IMR-90 (cell line): ENCODE measurements around the gene C5orf58. TPM values are rescaled to one million over a fixed set of nuclear protein-coding genes. Genes with fewer than 3 reads are reported as not detected.

Source experiments
- ATAC-seq: fragments of 200-7000 bp; cut with Tn5 transposase; 2 replicates; pipeline ENCODE4 v1.9.1; 2020; ENCODE audit warnings: low read depth, mild to moderate bottlenecking, moderate library complexity
- BruUV-seq: library from RNA; stranded (reverse); fragments of 400-500 nt; replicated peaks from 2 replicates; lab custom pipeline; 2021; lab: Mats Ljungman, UMichigan
- CTCF ChIA-PET: fragments of 300-600 bp; formaldehyde crosslinking; extraction: SDS; loops from one replicate; lab custom pipeline; 2021; ENCODE audit warnings: antibody characterized with exemption; lab: Yijun Ruan, JAX
- POLR2A ChIA-PET: fragments of 300-600 bp; sonication (Branson Sonifier 250); formaldehyde crosslinking; loops from one replicate; lab custom pipeline; 2022; ENCODE audit warnings: antibody characterized with exemption; ENCODE audit not compliant: unreplicated experiment; lab: Charles Lee
- DNase-seq: peaks from one replicate; pipeline ENCODE4 v3.0.0; 2013
- H2AFZ ChIP-seq: replicated peaks from 2 replicates; pipeline ENCODE3; 2013; ENCODE audit warnings: low read length, mild to moderate bottlenecking; ENCODE audit not compliant: poor library complexity
- H2AK5ac ChIP-seq: 2 replicates; pipeline ENCODE4 v1.6.1; 2013; ENCODE audit warnings: low read depth, low read length, inconsistent platforms
- H2AK9ac ChIP-seq: replicated peaks from 2 replicates; pipeline ENCODE3; 2013; ENCODE audit warnings: mild to moderate bottlenecking, low read depth, low read length, moderate library complexity; ENCODE audit not compliant: poor library complexity
- H2BK120ac ChIP-seq: 2 replicates; pipeline ENCODE4 v1.6.1; 2013; ENCODE audit warnings: low read depth, low read length, inconsistent platforms
- H2BK15ac ChIP-seq: 3 replicates; pipeline ENCODE4 v1.6.1; 2013; ENCODE audit warnings: low read depth, low read length, inconsistent platforms
- H2BK20ac ChIP-seq: 2 replicates; pipeline ENCODE4 v1.6.1; 2013; ENCODE audit warnings: low read depth, mild to moderate bottlenecking, inconsistent platforms, low read length, moderate library complexity
- H2BK5ac ChIP-seq: 2 replicates; pipeline ENCODE4 v1.6.1; 2013; ENCODE audit warnings: mild to moderate bottlenecking, low read depth, low read length, inconsistent platforms; ENCODE audit not compliant: poor library complexity, severe bottlenecking
- H3K14ac ChIP-seq: replicated peaks from 2 replicates; pipeline ENCODE4 v1.6.1; 2013; ENCODE audit warnings: low read depth, low read length, inconsistent platforms
- H3K18ac ChIP-seq: 2 replicates; pipeline ENCODE4 v1.6.1; 2013; ENCODE audit warnings: low read depth, low read length, control low read depth
- H3K23ac ChIP-seq: 2 replicates; pipeline ENCODE4 v1.6.1; 2013; ENCODE audit warnings: low read depth, low read length, inconsistent platforms
- H3K27ac ChIP-seq: 2 replicates; pipeline ENCODE4 v1.5.1; 2013; ENCODE audit warnings: mild to moderate bottlenecking, control low read depth, low read length; ENCODE audit not compliant: insufficient read depth
- H3K27me3 ChIP-seq: 2 replicates; pipeline ENCODE4 v1.6.1; 2013; ENCODE audit warnings: low read length; ENCODE audit not compliant: control insufficient read depth, insufficient read depth
- H3K36me3 ChIP-seq: 2 replicates; pipeline ENCODE4 v1.6.1; 2013; ENCODE audit warnings: low read length, mixed read lengths; ENCODE audit not compliant: control insufficient read depth, insufficient read depth
- H3K4ac ChIP-seq: 2 replicates; pipeline ENCODE4 v1.6.1; 2013; ENCODE audit warnings: low read depth, low read length, inconsistent platforms
- H3K4me1 ChIP-seq: 2 replicates; pipeline ENCODE4 v1.6.1; 2013; ENCODE audit warnings: low read length, mixed read lengths; ENCODE audit not compliant: control insufficient read depth, insufficient read depth
- H3K4me2 ChIP-seq: 2 replicates; pipeline ENCODE4 v1.6.1; 2013; ENCODE audit warnings: low read depth, mild to moderate bottlenecking, control low read depth, low read length, moderate library complexity
- H3K4me3 ChIP-seq: 2 replicates; pipeline ENCODE4 v1.5.1; 2013; ENCODE audit warnings: low read depth, mild to moderate bottlenecking, control low read depth, low read length, moderate library complexity; ENCODE audit not compliant: insufficient read depth
- H3K56ac ChIP-seq: 2 replicates; pipeline ENCODE4 v1.6.1; 2013; ENCODE audit warnings: low read length, inconsistent platforms; ENCODE audit not compliant: insufficient read depth; ENCODE audit errors: extremely low read depth
- H3K79me1 ChIP-seq, 2 experiments: 2 replicates each; pipeline ENCODE4 v1.6.1; 2013; ENCODE audit warnings: low read length in 2 of 2, inconsistent platforms in 1 of 2, low read depth in 1 of 2
- H3K9ac ChIP-seq: 2 replicates; pipeline ENCODE4 v1.6.1; 2013; ENCODE audit warnings: low read depth, low read length, control low read depth
- H3K9me1 ChIP-seq: 2 replicates; pipeline ENCODE4 v1.6.1; 2013; ENCODE audit warnings: low read length, inconsistent platforms; ENCODE audit not compliant: insufficient read depth
- H3K9me3 ChIP-seq: 2 replicates; pipeline ENCODE4 v1.6.1; 2013; ENCODE audit warnings: low read length; ENCODE audit not compliant: control insufficient read depth, insufficient read depth
- H4K20me1 ChIP-seq: 2 replicates; pipeline ENCODE4 v1.6.1; 2013; ENCODE audit warnings: low read length, inconsistent platforms; ENCODE audit not compliant: insufficient read depth
- H4K5ac ChIP-seq: 2 replicates; pipeline ENCODE4 v1.6.1; 2013; ENCODE audit warnings: mild to moderate bottlenecking, low read depth, low read length, control low read depth
- H4K8ac ChIP-seq, 2 experiments: 2 replicates each; pipeline ENCODE4 v1.6.1; 2013; ENCODE audit warnings: low read depth in 2 of 2, low read length in 2 of 2, control low read depth in 1 of 2, inconsistent platforms in 1 of 2
- H4K91ac ChIP-seq: 2 replicates; pipeline ENCODE4 v1.6.1; 2013; ENCODE audit warnings: low read depth, low read length, inconsistent platforms; ENCODE audit not compliant: insufficient read depth
- CEBPB ChIP-seq: IDR thresholded peaks from 2 replicates; pipeline ENCODE4 v1.6.1; 2012; ENCODE audit warnings: low read depth, low read length, improper control_type of control experiment
- CHD1 ChIP-seq: IDR thresholded peaks from 2 replicates; pipeline ENCODE4 v1.6.1; 2012; ENCODE audit warnings: low read depth, low read length, improper control_type of control experiment
- FOS ChIP-seq: fragments of 150-350 bp; IDR thresholded peaks from 2 replicates; pipeline ENCODE4 v1.6.1; 2016; ENCODE audit warnings: low read depth, low read length
- MAFK ChIP-seq: IDR thresholded peaks from 2 replicates; pipeline ENCODE4 v1.6.1; 2012; ENCODE audit warnings: low read depth, low read length, improper control_type of control experiment
- MAZ ChIP-seq: IDR thresholded peaks from 2 replicates; pipeline ENCODE4 v1.6.1; 2012; ENCODE audit warnings: low read depth, mild to moderate bottlenecking, low read length, improper control_type of control experiment, moderate library complexity, borderline replicate concordance
- MXI1 ChIP-seq: IDR thresholded peaks from 2 replicates; pipeline ENCODE4 v1.6.1; 2012; ENCODE audit warnings: low read depth, mild to moderate bottlenecking, low read length, moderate library complexity, borderline replicate concordance
- NFE2L2 ChIP-seq: fragments of 150-350 bp; IDR thresholded peaks from 2 replicates; pipeline ENCODE4 v1.6.1; 2016; ENCODE audit warnings: low read depth, mild to moderate bottlenecking, low read length
- POLR2A ChIP-seq: IDR thresholded peaks from 2 replicates; pipeline ENCODE4 v1.6.1; 2012; ENCODE audit warnings: mild to moderate bottlenecking, low read depth, low read length
- RAD21 ChIP-seq: IDR thresholded peaks from 2 replicates; pipeline ENCODE4 v1.6.1; 2012; ENCODE audit warnings: low read length, improper control_type of control experiment
- RCOR1 ChIP-seq: IDR thresholded peaks from 2 replicates; pipeline ENCODE4 v1.6.1; 2012; ENCODE audit warnings: mild to moderate bottlenecking, low read length, improper control_type of control experiment; ENCODE audit not compliant: insufficient replicate concordance
- RFX5 ChIP-seq: IDR thresholded peaks from 2 replicates; pipeline ENCODE4 v1.8.0; 2012; ENCODE audit warnings: low read depth, mild to moderate bottlenecking, low read length, moderate library complexity
- SMC3 ChIP-seq: fragments of 150-350 bp; IDR thresholded peaks from 2 replicates; pipeline ENCODE4 v1.6.1; 2016; ENCODE audit warnings: low read depth, mild to moderate bottlenecking, antibody characterized with exemption, low read length, moderate library complexity
- WGBS, 2 experiments: methylation state at CpG; one replicate each; pipeline versions ENCODE4 v1.1.5 to v1.1.7; 2013; ENCODE audit warnings: missing lambda C conversion rate in 2 of 2; ENCODE audit not compliant: insufficient read length in 1 of 2; ENCODE audit errors: extremely low coverage in 2 of 2; 5-methylcytosine and 5-hydroxymethylcytosine counted together
- dilution Hi-C: fragments of 300-500 bp; cut with HindIII; formaldehyde crosslinking; loops from one replicate; pipeline ENCODE4 v1.14.3; 2018; ENCODE audit warnings: low sequenced_read_pairs; ENCODE audit not compliant: unreplicated experiment
- in situ Hi-C: fragments of 300-500 bp; cut with MboI; formaldehyde crosslinking; loops from 3 replicates; pipeline ENCODE4 v1.14.3; 2019; ENCODE audit warnings: low sequenced_read_pairs, inconsistent platforms, mixed read lengths
- intact Hi-C: fragments of 100-400 bp; cut with micrococcal nuclease; formaldehyde crosslinking; loops from 2 replicates; pipeline ENCODE4 v1.10.0; 2022
- polyA plus RNA-seq, 3 experiments: library from polyadenylated mRNA; depleted of rRNA; stranded (reverse); fragments of >200 nt; gene quantifications; 2 replicates each; pipeline ENCODE4 v1.2.3, GENCODE V29; 2012; ENCODE audit warnings: low replicate concordance in 1 of 3
- total RNA-seq: library from RNA; depleted of rRNA; stranded (reverse); fragments of >200 nt; gene quantifications from 2 replicates; pipeline ENCODE4 v1.2.3, GENCODE V29; 2012
- TF ChIP-seq, protein P1 (sequence below): conservative IDR thresholded peaks from 2 replicates; pipeline ENCODE4 v1.5.1; 2012; ENCODE audit warnings: mild to moderate bottlenecking, low read depth, low read length, improper control_type of control experiment
- TF ChIP-seq, protein P2 (sequence below): fragments of 150-350 bp; IDR thresholded peaks from 2 replicates; pipeline ENCODE4 v1.6.1; 2016; ENCODE audit warnings: low read depth, mild to moderate bottlenecking, low read length, moderate library complexity, borderline replicate concordance
- TF ChIP-seq, protein P3 (sequence below): fragments of 150-350 bp; IDR thresholded peaks from 2 replicates; pipeline ENCODE4 v1.6.1; 2017; ENCODE audit warnings: mild to moderate bottlenecking, antibody characterized with exemption, low read length, low read depth

The C5orf58 gene
- total and polyA plus RNA-seq, 2 of the 4 experiments (the other 2 are of a cell fraction), result not detected

DNA sequence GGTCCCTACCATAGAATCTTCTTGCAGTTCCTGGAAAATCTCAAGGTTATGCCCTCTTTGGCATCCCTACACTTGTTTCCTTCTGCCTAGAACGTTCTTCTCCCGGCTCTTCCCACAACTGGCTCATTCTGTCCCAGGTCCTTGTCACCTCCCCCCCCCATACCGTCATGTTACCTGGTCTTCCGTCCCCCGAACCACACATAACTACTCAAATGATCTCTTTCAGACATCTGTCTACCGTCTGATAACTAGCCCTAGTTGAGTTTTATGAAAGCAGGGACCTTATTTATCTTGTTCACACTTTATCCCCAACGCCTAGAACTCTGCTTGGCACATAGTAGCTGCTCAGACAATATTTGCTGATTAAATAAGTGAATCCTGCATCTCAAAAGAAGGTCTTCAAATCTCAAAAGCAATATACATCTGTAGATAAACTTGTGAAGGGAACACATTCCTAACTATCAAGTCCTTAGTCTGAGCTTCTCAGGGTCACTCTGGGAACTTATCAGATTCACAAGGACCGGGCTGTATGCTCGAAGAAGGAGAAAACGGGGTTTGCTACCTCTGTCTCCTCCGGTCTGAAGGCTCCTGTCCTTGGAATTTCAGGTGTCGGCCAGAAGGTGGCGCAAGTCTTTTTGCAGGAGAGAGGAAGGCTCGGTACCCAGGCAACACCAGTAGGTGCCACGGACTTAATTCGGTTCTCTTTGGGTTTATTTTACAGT lies 34.8 kb downstream of the C5orf58 start:
- Histone ChIP-seq H3K27ac (no peak overlapping the region), H3K27me3 (peaks cover 3% of the 10 kb centered on the region), H3K9me1 (no peaks in the 10 kb centered on the region), H4K91ac (no peak overlapping the region), H4K8ac (no peak overlapping the region), H2BK120ac (no peak overlapping the region), H3K4me3 (no peak overlapping the region), H3K4me2 (no peak overlapping the region), H3K36me3 (no peaks in the 10 kb centered on the region), H4K20me1 (no peaks in the 10 kb centered on the region), H4K5ac (no peak overlapping the region), H2BK20ac (no peak overlapping the region), H3K79me1 (no peaks in the 10 kb centered on the region), H2AK9ac (no peak overlapping the region), H3K18ac (no peak overlapping the region), H3K9ac (no peak overlapping the region), H3K56ac (no peak overlapping the region), H2AK5ac (no peak overlapping the region), H3K23ac (no peak overlapping the region), H3K4ac (no peak overlapping the region), H3K4me1 (no peaks in the 10 kb centered on the region), H3K9me3 (no peaks in the 10 kb centered on the region), H2BK15ac (no peak overlapping the region), H2AFZ (peak overlapping the region; percentile 18), H2BK5ac (no peak overlapping the region), H3K14ac (no peak overlapping the region)
- DNase-seq (peak; percentile 62), ATAC-seq (peak; percentile 89)
- ChIA-PET CTCF (interaction anchor here (1.0 kb wide), 1 partner anchor 158 kb away, joined by 3 read pairs; no protein-coding TSS in a partner anchor), POLR2A (no interaction called here)
- no TSS peak for BruUV-seq
- 8% methylated on average over 4 of the region's 16 CpGs; no CpG with 5 or more reads in 1 of the 2 experiments for WGBS, 2 experiments
- intact Hi-C loops, result loop anchor here (1.0 to 10.0 kb wide), 2 partner anchors 152 to 357 kb away; no protein-coding TSS in a partner anchor
- dilution Hi-C loops, result no loop called here
- in situ Hi-C loops, result no loop called here
- TF ChIP-seq MAZ (no peak), FOS (no peak), SMC3 (peak; percentile 51), CHD1 (no peak), NFE2L2 (no peak), RAD21 (peak; percentile 52), CEBPB (no peak), RFX5 (no peak), RCOR1 (no peak), POLR2A (no peak), MXI1 (no peak), MAFK (no peak)
- TF ChIP-seq, protein P1, sequence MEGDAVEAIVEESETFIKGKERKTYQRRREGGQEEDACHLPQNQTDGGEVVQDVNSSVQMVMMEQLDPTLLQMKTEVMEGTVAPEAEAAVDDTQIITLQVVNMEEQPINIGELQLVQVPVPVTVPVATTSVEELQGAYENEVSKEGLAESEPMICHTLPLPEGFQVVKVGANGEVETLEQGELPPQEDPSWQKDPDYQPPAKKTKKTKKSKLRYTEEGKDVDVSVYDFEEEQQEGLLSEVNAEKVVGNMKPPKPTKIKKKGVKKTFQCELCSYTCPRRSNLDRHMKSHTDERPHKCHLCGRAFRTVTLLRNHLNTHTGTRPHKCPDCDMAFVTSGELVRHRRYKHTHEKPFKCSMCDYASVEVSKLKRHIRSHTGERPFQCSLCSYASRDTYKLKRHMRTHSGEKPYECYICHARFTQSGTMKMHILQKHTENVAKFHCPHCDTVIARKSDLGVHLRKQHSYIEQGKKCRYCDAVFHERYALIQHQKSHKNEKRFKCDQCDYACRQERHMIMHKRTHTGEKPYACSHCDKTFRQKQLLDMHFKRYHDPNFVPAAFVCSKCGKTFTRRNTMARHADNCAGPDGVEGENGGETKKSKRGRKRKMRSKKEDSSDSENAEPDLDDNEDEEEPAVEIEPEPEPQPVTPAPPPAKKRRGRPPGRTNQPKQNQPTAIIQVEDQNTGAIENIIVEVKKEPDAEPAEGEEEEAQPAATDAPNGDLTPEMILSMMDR, result peak; percentile 72
- TF ChIP-seq, protein P2, sequence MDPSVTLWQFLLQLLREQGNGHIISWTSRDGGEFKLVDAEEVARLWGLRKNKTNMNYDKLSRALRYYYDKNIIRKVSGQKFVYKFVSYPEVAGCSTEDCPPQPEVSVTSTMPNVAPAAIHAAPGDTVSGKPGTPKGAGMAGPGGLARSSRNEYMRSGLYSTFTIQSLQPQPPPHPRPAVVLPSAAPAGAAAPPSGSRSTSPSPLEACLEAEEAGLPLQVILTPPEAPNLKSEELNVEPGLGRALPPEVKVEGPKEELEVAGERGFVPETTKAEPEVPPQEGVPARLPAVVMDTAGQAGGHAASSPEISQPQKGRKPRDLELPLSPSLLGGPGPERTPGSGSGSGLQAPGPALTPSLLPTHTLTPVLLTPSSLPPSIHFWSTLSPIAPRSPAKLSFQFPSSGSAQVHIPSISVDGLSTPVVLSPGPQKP, result no peak
- TF ChIP-seq, protein P3, sequence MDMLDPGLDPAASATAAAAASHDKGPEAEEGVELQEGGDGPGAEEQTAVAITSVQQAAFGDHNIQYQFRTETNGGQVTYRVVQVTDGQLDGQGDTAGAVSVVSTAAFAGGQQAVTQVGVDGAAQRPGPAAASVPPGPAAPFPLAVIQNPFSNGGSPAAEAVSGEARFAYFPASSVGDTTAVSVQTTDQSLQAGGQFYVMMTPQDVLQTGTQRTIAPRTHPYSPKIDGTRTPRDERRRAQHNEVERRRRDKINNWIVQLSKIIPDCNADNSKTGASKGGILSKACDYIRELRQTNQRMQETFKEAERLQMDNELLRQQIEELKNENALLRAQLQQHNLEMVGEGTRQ, result no peak
